ENCODE measurements around the gene SCYL2.

DNA sequence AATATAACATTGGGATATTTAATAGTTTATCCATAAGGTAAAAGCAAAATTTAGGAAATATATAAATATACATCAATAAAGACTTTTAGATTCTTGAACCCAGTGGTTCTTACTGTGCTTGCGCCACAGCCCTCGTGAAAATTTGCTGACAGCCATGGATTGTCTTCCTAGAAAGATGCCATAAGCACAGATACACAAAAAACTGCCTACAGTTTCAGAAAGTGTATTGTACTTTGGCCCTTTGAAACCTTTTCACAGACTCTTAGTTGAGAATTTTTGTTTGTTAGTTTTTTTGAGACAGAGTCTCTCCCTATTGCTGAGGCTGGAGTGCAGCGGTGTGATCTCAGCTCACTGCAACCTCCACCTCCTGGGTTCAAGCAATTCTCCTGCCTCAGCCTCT, 28.2 kb upstream of the SCYL2 start:
- TF ChIP-seq CTCF (IDR thresholded peaks at IDR 0.05) = no peak
- TF ChIP-seq POLR2A (IDR thresholded peaks at IDR 0.05) = no peak

All from body of pancreas (tissue), 4 donors.